SU-DHL-6 (cell line): ENCODE measurements around the gene LCNL1.

Experiments
- EZH2phosphoT487 ChIP-seq: fragments of 200-600 bp; sonication (generic), shearing (Covaris generic); conservative IDR thresholded peaks from 2 replicates; pipeline ENCODE4 v1.6.1; 2018; ENCODE audit warnings: mild to moderate bottlenecking, antibody characterized with exemption, low read length, moderate library complexity, mixed read lengths
- TF ChIP-seq, protein P1 (sequence below): fragments of 200-600 bp; sonication (generic); IDR thresholded peaks from one replicate; pipeline ENCODE4 v1.5.1; 2017; ENCODE audit warnings: antibody characterized with exemption, mild to moderate bottlenecking, low read length, moderate library complexity; ENCODE audit not compliant: insufficient read depth, poor library complexity, severe bottlenecking

- TF ChIP-seq, protein P1, sequence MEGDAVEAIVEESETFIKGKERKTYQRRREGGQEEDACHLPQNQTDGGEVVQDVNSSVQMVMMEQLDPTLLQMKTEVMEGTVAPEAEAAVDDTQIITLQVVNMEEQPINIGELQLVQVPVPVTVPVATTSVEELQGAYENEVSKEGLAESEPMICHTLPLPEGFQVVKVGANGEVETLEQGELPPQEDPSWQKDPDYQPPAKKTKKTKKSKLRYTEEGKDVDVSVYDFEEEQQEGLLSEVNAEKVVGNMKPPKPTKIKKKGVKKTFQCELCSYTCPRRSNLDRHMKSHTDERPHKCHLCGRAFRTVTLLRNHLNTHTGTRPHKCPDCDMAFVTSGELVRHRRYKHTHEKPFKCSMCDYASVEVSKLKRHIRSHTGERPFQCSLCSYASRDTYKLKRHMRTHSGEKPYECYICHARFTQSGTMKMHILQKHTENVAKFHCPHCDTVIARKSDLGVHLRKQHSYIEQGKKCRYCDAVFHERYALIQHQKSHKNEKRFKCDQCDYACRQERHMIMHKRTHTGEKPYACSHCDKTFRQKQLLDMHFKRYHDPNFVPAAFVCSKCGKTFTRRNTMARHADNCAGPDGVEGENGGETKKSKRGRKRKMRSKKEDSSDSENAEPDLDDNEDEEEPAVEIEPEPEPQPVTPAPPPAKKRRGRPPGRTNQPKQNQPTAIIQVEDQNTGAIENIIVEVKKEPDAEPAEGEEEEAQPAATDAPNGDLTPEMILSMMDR: no peak
- no peak for TF ChIP-seq EZH2phosphoT487
These were observed 26.2 kb upstream of the LCNL1 start for GRCh38 chr9:136956604-136957003.
